ENCODE data around the gene SPINK1. TPM values are rescaled to one million over a fixed set of nuclear protein-coding genes. Genes with fewer than 3 reads are reported as not detected.

SPINK1 gene
- total and polyA plus RNA-seq, 2 donors from 2014 or later, result 2.2 to 234 TPM

DNA sequence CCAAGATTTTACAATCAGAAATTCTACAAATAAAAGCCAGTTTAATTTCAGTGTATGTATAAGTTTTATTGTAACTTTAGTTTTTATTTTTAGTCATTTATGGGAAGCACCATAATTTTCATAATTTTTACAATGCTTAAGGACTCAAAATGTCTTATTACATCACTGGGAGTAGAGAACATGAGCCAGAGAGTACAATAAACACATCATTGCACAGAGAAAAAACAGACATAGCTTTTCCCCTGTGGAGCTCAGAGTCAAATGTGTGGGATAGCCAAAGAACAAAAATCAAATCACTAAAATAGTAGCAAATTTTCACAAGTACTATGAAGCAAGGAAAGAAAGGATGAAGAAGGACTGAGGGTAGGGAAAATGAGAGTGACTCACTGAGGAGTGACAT lies 43.4 kb downstream of the SPINK1 start:
- no peak overlapping the region for H3K9ac ChIP-seq (ENCODE audit: low read length in 3 of 3)
- H3K4me3 ChIP-seq (ENCODE audit: low read length in 3 of 3), result no peak overlapping the region
- H3K9me3 ChIP-seq (ENCODE audit: control insufficient read depth in 2 of 3, insufficient read depth in 1 of 3, low read length in 3 of 3), result no peaks in the 10 kb centered on the region
- no peaks in the 10 kb centered on the region for H3K27me3 ChIP-seq (ENCODE audit: control insufficient read depth, insufficient read depth, low read length)
- no peak for DNase-seq
- FAIRE-seq, result no peak
- TF ChIP-seq, protein P1, sequence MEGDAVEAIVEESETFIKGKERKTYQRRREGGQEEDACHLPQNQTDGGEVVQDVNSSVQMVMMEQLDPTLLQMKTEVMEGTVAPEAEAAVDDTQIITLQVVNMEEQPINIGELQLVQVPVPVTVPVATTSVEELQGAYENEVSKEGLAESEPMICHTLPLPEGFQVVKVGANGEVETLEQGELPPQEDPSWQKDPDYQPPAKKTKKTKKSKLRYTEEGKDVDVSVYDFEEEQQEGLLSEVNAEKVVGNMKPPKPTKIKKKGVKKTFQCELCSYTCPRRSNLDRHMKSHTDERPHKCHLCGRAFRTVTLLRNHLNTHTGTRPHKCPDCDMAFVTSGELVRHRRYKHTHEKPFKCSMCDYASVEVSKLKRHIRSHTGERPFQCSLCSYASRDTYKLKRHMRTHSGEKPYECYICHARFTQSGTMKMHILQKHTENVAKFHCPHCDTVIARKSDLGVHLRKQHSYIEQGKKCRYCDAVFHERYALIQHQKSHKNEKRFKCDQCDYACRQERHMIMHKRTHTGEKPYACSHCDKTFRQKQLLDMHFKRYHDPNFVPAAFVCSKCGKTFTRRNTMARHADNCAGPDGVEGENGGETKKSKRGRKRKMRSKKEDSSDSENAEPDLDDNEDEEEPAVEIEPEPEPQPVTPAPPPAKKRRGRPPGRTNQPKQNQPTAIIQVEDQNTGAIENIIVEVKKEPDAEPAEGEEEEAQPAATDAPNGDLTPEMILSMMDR (IDR thresholded peaks at IDR 0.05; ENCODE audit: borderline replicate concordance, extremely low read depth, insufficient read depth), result no peak
- H3K36me3 ChIP-seq (ENCODE audit: control insufficient read depth in 2 of 3, insufficient read depth in 3 of 3, low read length in 3 of 3), result no peaks in the 10 kb centered on the region
- H3K27ac ChIP-seq (ENCODE audit: low read depth in 2 of 2, low read length in 2 of 2), result no peak overlapping the region
- intact Hi-C loops (cut with DNase I), result no loop called here
- no peaks in the 10 kb centered on the region for H3K4me1 ChIP-seq (ENCODE audit: control insufficient read depth in 2 of 3, insufficient read depth in 2 of 3, low read depth in 1 of 3, low read length in 3 of 3)

DNA sequence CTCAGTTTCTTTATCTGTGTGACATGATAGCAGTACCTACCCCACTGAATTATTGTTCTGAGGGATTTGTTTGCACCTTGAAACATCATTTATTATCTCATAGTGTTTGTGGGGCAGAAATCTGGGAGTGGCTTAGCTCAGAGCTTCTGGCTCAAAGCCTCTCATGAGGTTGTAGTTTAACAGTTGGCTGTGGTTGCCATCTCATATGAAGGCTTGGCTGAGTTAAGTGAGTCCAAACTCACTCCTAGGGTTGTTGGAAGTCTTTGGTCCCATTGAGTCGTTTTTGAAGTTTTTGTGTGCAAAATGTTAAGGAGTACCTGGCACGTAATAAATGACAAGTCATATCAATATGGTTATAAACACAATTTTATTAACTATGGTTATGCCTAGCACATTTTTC lies 45.3 kb downstream of the SPINK1 start:
- intact Hi-C loops (cut with DNase I), result no loop called here
- no peaks in the 10 kb centered on the region for H3K4me1 ChIP-seq (ENCODE audit: control insufficient read depth in 2 of 3, insufficient read depth in 2 of 3, low read depth in 1 of 3, low read length in 3 of 3)
- no peak for DNase-seq
- no peak overlapping the region for H3K27ac ChIP-seq (ENCODE audit: low read depth in 2 of 2, low read length in 2 of 2)
- H3K9me3 ChIP-seq (ENCODE audit: control insufficient read depth in 2 of 3, insufficient read depth in 1 of 3, low read length in 3 of 3), result no peaks in the 10 kb centered on the region
- TF ChIP-seq, protein P1 (IDR thresholded peaks at IDR 0.05; ENCODE audit: borderline replicate concordance, extremely low read depth, insufficient read depth), result no peak
- H3K9ac ChIP-seq (ENCODE audit: low read length in 3 of 3), result no peak overlapping the region
- H3K4me3 ChIP-seq (ENCODE audit: low read length in 3 of 3), result no peak overlapping the region
- no peak for FAIRE-seq
- no peaks in the 10 kb centered on the region for H3K36me3 ChIP-seq (ENCODE audit: control insufficient read depth in 2 of 3, insufficient read depth in 3 of 3, low read length in 3 of 3)
- H3K27me3 ChIP-seq (ENCODE audit: control insufficient read depth, insufficient read depth, low read length), result no peaks in the 10 kb centered on the region

DNA sequence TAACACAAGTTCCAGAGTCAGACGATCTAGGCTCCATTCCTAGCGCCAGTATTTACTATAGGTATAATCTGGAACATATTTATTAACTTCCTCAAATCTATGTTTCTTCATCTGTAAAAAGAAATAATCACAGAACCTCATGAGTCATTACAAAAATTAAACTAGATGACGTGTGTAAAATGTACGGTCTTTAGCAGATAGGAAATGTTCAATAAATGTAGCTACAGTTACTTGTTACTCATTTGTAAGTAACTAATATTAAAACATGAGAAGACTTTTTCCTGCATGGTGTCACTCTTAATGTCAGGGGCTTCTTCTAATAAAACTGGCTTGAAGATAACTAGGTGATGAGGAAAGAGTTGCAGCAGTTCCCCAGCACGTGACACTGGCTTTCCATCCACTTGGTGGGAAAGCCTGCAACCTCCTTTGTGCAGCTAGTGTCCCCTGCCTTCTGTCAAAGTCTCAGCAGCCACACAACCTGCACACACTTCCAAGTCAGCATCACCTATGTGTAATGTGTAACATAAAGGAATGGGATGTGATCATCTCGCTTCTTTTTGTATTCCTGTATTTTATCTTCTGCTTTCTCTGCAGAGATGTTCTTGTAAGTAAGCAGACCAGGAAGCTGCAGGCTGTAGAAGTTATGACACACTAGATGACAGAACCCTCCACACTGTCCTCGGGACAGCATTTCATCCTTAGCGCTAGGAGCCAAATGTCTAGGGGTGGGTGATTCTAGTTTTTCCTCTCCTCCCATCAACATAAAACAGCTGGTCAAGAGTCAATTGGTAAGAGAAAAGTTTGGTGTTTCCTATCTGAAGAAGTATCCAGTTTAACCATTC lies 47.1 kb downstream of the SPINK1 start:
- H3K4me1 ChIP-seq (ENCODE audit: control insufficient read depth in 2 of 3, insufficient read depth in 2 of 3, low read depth in 1 of 3, low read length in 3 of 3), result no peaks in the 10 kb centered on the region
- TF ChIP-seq, protein P1 (IDR thresholded peaks at IDR 0.05; ENCODE audit: borderline replicate concordance, extremely low read depth, insufficient read depth), result no peak
- intact Hi-C loops (cut with DNase I), result no loop called here
- no peaks in the 10 kb centered on the region for H3K36me3 ChIP-seq (ENCODE audit: control insufficient read depth in 2 of 3, insufficient read depth in 3 of 3, low read length in 3 of 3)
- FAIRE-seq (no peak), DNase-seq (no peak)
- no peaks in the 10 kb centered on the region for H3K9me3 ChIP-seq (ENCODE audit: control insufficient read depth in 2 of 3, insufficient read depth in 1 of 3, low read length in 3 of 3)
- H3K4me3 ChIP-seq (ENCODE audit: low read length in 3 of 3), result no peak overlapping the region
- H3K9ac ChIP-seq (ENCODE audit: low read length in 3 of 3), result no peak overlapping the region
- H3K27me3 ChIP-seq (ENCODE audit: control insufficient read depth, insufficient read depth, low read length), result no peaks in the 10 kb centered on the region
- H3K27ac ChIP-seq (ENCODE audit: low read depth in 2 of 2, low read length in 2 of 2), result no peak overlapping the region

Data from kidney (tissue), 14 donors.